HUES64 (cell line): ENCODE results near the gene SLC37A1.

Experiments used
- H3K27ac ChIP-seq: 2 replicates; pipeline ENCODE4 v1.7.0; 2013; ENCODE audit warnings: low read depth, low read length, inconsistent platforms
- H3K27me3 ChIP-seq: 2 replicates; pipeline ENCODE4 v1.6.1; 2013; ENCODE audit warnings: mild to moderate bottlenecking, low read length; ENCODE audit not compliant: insufficient read depth
- H3K36me3 ChIP-seq: 2 replicates; pipeline ENCODE4 v1.6.1; 2013; ENCODE audit warnings: mild to moderate bottlenecking, low read length; ENCODE audit not compliant: insufficient read depth
- H3K4me1 ChIP-seq: 2 replicates; pipeline ENCODE4 v1.6.1; 2013; ENCODE audit warnings: mild to moderate bottlenecking, low read length, moderate library complexity; ENCODE audit not compliant: insufficient read depth
- H3K4me3 ChIP-seq: 2 replicates; pipeline ENCODE4 v1.5.1; 2013; ENCODE audit warnings: mild to moderate bottlenecking, low read length, moderate library complexity
- H3K9ac ChIP-seq: 2 replicates; pipeline ENCODE4 v1.6.1; 2013; ENCODE audit warnings: mild to moderate bottlenecking, low read depth, low read length
- H3K9me3 ChIP-seq: 2 replicates; pipeline ENCODE4 v1.6.1; 2013; ENCODE audit warnings: low read depth, low read length; ENCODE audit not compliant: insufficient read depth
- WGBS: fragments of 150-250, 120-280 bp; methylation state at CpG from one replicate; pipeline ENCODE4 v1.1.7; 2013; ENCODE audit warnings: missing lambda C conversion rate; 5-methylcytosine and 5-hydroxymethylcytosine counted together

SLC37A1 gene

DNA sequence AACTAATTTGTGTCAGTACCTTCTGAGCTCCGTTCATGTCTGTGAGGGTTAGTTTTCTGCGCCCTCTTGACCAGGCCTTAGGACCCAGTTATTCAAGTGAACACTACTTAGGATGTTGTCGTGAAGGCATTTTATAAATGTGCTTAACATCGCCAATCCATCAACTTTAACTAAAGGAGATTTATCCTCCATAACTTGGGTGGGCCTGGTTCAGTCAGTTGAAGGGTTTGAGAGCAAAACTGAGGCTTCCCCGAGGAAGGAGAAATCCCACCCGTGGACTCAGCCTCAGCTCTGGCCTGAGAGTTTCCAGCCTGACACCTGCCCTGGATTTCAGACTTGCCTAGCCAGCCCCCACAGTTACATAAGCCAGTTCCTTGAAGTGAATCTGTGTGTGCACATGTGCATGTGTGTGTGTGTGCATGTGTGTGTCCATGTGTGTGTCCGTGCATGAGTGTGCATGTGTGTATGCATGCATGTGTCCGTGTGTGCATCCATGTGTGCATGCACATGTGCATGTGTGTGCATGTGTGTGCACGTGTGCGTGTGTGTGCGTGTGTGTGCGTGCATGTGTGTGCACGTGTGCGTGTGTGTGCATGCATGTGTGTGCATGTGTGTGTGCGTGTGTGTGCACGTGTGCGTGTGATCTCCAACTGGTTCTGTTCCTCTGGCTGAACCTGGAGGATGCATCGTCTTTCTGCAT, 77.7 kb downstream of the SLC37A1 start:
- peaks cover 8% of the 10 kb centered on the region; the same call in 1 of the 2 replicates for H3K27me3 ChIP-seq
- 91% methylated on average over 16 of the region's 18 CpGs for WGBS
- H3K9ac ChIP-seq: no peak overlapping the region
- H3K4me3 ChIP-seq: no peak overlapping the region
- no peak overlapping the region for H3K27ac ChIP-seq
- H3K36me3 ChIP-seq: no peaks in the 10 kb centered on the region
- peaks cover 5% of the 10 kb centered on the region; the same call in 1 of the 2 replicates for H3K4me1 ChIP-seq
- H3K9me3 ChIP-seq: no peaks in the 10 kb centered on the region

DNA sequence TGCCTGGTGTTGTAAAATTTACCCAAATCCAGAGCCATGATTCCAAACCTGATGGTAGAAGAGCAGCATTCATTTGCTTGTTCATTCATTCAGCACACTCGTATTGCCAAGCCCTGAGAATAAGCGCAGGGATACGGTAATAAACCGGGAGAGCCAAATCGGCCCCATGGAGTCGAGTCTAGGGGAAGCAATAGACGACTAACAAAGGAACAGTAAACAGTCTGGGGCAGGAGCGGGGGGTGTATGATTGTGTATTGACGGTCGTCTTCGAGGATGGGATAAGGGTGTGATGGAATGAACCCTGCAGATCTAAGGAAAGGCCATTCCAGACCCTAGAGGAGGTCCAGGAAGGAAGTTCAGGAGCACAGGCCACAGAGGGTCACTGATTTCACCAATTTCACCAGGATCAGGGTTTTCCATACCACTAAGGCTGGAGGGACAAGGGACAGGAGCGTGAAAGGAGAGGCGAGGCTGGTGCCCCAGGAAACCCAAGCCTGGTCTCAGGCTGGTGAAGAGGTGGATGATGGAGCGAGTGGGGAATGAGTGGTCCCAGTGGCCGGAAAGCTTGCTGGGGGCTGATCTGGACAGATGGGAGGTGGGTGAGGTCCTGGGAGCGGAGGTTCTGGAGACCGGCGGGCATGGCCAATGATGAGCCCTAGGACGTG, 78.6 kb downstream of the SLC37A1 start:
- 84% methylated on average over 19 of the region's 19 CpGs for WGBS
- Histone ChIP-seq H3K4me3 (no peak overlapping the region), H3K4me1 (peaks cover 5% of the 10 kb centered on the region; the same call in 1 of the 2 replicates), H3K9ac (no peak overlapping the region), H3K27me3 (peaks cover 8% of the 10 kb centered on the region; the same call in 1 of the 2 replicates), H3K27ac (no peak overlapping the region), H3K36me3 (no peaks in the 10 kb centered on the region), H3K9me3 (no peaks in the 10 kb centered on the region)

DNA sequence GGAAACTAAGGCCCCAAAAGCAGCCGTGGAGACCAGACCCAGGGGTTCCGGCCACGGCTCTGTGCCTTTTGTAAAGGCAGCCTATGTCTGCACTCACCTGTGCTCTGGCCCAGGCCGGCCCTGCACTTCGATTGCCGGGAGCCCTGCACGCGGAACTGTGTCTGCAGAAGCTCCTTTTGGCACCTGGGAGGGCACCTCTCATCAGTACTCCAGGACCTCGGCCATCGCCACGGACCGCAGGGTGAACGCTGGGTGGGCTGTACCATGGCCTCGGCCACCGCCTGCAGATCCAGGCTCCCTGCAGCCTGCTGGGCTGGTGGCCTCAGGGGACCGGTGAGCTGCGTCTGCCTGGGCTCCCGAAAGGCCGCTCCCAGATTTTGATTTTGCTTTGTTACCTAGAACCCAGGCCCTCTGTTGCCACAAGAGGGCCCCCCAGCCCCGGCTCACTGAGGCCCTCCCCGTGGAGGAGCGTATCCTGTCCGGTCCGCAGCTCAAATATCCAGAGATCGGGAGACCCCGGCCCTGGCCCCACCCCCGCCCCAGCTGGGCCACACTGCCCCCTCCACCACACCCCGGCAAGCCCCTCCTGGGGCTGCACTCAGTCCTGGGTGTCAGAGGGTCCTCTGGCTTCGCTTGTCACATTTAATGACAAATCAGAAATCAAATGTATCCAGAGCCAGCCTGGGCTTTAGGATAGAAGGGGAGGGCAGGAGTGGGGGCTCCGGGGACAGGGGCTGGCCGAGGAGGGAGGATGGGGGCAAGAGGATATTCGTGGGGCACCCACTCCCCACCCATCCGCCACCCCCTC, 79.6 kb downstream of the SLC37A1 start:
- no peak overlapping the region for H3K4me3 ChIP-seq
- H3K9ac ChIP-seq: no peak overlapping the region
- no peaks in the 10 kb centered on the region for H3K9me3 ChIP-seq
- no peak overlapping the region for H3K27ac ChIP-seq
- 33% methylated on average over 29 of the region's 33 CpGs for WGBS
- peaks cover 8% of the 10 kb centered on the region; the same call in 1 of the 2 replicates for H3K27me3 ChIP-seq
- no peaks in the 10 kb centered on the region for H3K36me3 ChIP-seq
- H3K4me1 ChIP-seq: peaks cover 5% of the 10 kb centered on the region; the same call in 1 of the 2 replicates

DNA sequence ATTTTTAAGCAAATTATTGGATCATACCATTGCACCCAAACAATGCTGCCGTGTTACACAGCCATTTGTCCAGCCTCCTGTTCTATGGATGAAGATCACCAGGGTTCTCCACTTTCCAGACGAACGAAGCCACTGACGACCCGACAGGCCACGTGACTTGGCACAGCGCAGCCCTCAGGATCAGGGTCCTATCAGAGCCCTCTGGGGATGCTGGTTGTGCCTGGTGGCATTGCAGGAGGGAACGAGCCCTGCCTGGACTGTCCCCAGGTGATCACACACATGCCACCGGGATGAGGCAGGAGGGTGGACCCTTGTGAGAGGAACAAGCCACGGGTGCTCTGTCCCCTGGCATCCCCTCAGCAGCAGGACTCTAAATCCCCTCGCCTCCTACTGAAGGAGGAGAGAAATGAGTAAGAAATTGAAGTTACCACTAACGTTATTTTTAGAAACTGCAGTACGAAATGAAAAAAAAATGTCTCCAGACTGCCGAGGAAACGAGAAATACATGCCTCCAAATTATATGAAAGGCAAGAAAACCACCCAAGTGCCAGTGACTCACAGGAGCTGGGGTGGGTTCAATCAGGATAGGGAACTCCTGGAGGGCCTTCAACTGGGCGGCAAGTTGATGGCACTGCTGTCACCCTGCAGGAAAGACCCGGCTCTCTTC, 81.1 kb downstream of the SLC37A1 start:
- peaks cover 5% of the 10 kb centered on the region; the same call in 1 of the 2 replicates for H3K4me1 ChIP-seq

DNA sequence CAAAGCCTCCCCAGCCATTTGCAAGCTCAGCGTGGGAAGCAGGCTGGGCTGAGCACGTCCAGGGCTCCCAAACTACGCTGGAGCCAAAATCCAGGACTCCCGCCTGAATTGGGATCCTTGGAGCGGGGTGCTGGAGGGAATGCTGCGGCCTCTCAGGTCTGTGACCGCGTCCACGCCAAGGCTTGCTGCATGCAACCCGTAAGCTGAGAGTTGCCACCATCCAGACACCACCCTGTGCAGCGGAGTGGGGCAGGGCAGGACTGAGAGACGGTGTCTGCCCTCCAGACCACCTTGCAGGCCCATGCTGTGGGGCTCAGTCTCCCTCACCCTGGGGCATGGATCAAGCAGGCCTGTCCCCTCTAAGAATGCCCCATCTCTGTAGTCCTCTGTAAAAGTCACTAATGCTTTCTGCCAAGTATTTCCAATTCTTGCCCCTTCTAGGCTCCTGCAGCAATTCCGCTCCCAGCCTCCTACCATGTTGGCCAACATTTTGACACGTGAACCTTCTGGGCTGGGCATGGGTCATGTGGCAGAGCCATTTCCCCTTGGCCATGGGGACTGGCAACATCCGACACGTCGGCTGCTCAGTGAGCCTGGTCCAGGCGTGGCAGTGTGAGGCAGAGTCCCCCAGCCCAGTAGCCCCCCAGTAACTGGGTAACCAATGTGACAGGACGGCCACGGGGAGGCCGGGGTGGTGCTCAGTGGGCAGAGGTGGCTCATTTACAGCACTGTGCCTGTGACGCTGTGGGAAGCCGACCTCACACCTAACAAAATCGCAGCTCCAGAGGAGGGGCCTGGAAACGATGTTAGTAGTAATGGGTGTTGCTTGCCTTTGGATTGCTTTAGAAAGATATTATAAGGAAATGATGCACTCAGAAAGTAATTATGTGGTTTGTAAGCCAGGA, 81.9 kb downstream of the SLC37A1 start:
- Histone ChIP-seq H3K4me1 (peaks cover 5% of the 10 kb centered on the region; the same call in 1 of the 2 replicates), H3K4me3 (no peak overlapping the region), H3K36me3 (no peaks in the 10 kb centered on the region), H3K9me3 (no peaks in the 10 kb centered on the region), H3K9ac (no peak overlapping the region), H3K27me3 (peaks cover 8% of the 10 kb centered on the region; the same call in 1 of the 2 replicates), H3K27ac (no peak overlapping the region)
- WGBS: 93% methylated on average over 25 of the region's 25 CpGs

More for the DNA sequence above, 81.1 kb downstream of the SLC37A1 start:
- no peaks in the 10 kb centered on the region for H3K36me3 ChIP-seq
- no peak overlapping the region for H3K9ac ChIP-seq
- 88% methylated on average over 17 of the region's 17 CpGs for WGBS
- H3K27ac ChIP-seq: no peak overlapping the region
- H3K4me3 ChIP-seq: no peak overlapping the region
- peaks cover 8% of the 10 kb centered on the region; the same call in 1 of the 2 replicates for H3K27me3 ChIP-seq
- no peaks in the 10 kb centered on the region for H3K9me3 ChIP-seq

DNA sequence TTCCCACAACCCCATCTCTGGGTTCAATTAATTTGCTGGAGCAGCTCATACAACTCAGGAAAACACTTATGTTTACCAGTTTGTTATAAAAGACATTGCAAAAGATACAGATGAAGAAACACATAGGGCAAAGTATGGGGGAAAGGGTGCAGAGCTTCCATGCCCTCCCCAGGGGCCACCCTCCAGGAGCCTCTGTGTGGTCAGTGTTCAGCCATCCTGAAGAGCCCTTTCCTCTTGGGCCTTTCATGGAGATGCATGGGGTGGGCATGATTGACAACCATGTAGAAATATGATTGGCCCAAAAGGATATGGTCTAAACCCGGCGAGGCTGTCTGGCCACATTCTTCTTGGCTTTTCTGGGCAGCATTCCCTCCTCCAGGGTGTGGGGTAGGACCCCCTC, 83.0 kb downstream of the SLC37A1 start:
- Histone ChIP-seq H3K36me3 (no peaks in the 10 kb centered on the region), H3K27ac (no peak overlapping the region), H3K9ac (no peak overlapping the region), H3K9me3 (no peaks in the 10 kb centered on the region), H3K4me3 (no peak overlapping the region), H3K27me3 (peaks cover 8% of the 10 kb centered on the region; the same call in 1 of the 2 replicates), H3K4me1 (peaks cover 5% of the 10 kb centered on the region; the same call in 1 of the 2 replicates)
- WGBS: 94% methylated on average over 2 of the region's 2 CpGs

DNA sequence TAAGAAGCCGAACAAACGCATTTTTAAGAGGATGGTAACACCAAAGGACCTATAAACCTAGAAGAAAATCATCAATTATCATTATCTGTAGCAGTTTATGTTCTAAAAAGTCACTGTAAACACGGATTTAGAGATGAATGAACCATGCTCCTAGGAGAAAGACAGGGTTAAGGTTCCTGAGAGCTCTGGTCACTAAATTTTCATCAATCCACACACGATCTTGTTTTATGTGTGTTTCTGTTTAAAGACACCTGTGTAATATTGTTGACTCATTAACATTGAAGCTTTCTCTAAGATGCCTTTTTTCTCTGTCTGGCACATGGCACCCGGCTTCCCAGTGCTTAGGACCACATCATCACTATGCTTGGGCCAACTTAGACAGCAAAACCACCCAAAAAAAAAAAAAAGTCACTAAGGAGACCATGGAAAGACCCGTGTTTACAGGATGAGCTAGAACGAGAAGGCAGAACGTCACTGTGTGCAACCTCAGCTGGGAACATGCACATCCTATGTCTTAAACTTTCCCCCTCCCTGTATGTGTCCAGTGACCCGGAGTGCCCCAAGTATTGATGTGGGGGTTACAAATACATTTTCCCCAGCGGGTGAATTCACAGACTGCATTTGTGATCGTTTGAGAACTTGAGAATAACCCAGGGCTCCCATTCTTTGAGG, 84.0 kb downstream of the SLC37A1 start:
- Histone ChIP-seq H3K36me3 (no peaks in the 10 kb centered on the region), H3K4me3 (no peak overlapping the region)
- 92% methylated on average over 10 of the region's 11 CpGs for WGBS

DNA sequence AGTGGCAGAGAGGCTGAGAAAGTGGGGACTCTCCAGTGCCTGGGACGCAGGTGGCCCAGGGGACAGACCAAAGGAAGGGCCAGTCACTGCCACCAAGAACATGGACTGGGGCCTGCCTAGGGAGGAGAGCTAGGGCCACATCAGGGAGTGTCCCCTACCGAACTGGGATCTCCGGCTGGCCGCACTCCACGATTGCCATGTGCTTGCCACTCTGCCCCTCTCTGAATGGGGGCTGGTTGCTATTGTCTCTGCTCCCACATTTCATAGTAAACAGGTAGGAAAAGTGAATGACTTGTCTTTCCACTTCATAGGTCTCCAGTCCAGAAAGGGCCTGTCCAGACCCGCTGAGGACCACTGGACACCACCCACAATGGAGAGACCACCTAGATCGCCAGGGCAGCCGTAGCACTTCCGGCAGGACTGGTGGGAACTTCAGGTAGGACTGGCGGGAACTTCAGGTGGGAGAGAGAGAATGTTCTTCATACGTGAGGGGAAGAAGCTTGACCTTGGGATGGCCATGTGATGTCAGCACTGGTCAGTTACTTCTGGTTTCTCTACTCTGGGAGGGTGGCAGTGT, 84.6 kb downstream of the SLC37A1 start:
- no peaks in the 10 kb centered on the region for H3K9me3 ChIP-seq
- H3K27me3 ChIP-seq: no peaks in the 10 kb centered on the region
- WGBS: 96% methylated on average over 11 of the region's 11 CpGs
- no peaks in the 10 kb centered on the region for H3K36me3 ChIP-seq
- no peak overlapping the region for H3K9ac ChIP-seq
- no peaks in the 10 kb centered on the region for H3K4me1 ChIP-seq
- no peak overlapping the region for H3K27ac ChIP-seq
- H3K4me3 ChIP-seq: no peak overlapping the region

More for the DNA sequence above, 84.0 kb downstream of the SLC37A1 start:
- no peaks in the 10 kb centered on the region for H3K9me3 ChIP-seq
- H3K27ac ChIP-seq: no peak overlapping the region
- H3K9ac ChIP-seq: no peak overlapping the region
- peaks cover 4% of the 10 kb centered on the region; the same call in 1 of the 2 replicates for H3K27me3 ChIP-seq
- peaks cover 5% of the 10 kb centered on the region; the same call in 1 of the 2 replicates for H3K4me1 ChIP-seq

DNA sequence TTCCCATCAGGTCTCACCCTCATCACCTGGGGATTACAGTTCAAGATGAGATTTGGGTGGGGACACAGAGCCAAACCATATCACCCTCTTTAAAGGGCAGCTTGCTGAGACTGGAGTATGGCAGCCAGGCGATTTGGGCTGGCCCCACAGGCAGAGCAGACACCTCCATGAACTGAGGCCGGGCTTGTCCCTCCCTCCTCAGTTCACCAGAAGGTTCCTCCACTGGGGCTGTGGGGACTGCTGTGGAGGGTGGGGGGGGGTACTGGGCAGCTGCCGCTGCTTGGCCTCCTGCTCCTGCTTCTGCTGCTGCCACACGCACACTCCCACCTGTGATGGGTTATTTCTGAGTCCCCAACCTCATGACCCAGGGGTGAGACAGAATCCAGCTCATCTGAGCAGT, 85.8 kb downstream of the SLC37A1 start:
- H3K4me1 ChIP-seq: no peaks in the 10 kb centered on the region
- H3K9ac ChIP-seq: no peak overlapping the region
- no peaks in the 10 kb centered on the region for H3K27me3 ChIP-seq
- H3K4me3 ChIP-seq: no peak overlapping the region
- WGBS: 94% methylated on average over 4 of the region's 4 CpGs
- H3K36me3 ChIP-seq: no peaks in the 10 kb centered on the region
- H3K9me3 ChIP-seq: 0 out of 2 replicates have a peak, but pooled peaks cover 2% of the 10 kb centered on the region
- H3K27ac ChIP-seq: no peak overlapping the region
